NAMALWA (cell line): ENCODE results near the gene ARHGEF19.
"Not testable (repeated sequence)": the region's sequence is repeated elsewhere in the genome, so short reads cannot be mapped to it uniquely, and the experiment has no call there.

Experiments used
- DNase-seq: peaks from one replicate; pipeline ENCODE4 v3.0.0-alpha.2; 2015; ENCODE audit warnings: low spot score

ARHGEF19 gene

GRCh38 chr1:16212251-16212961, at the start of gene ARHGEF19:
Gene ARHGEF19, minus strand, starts transcription at chr1:16212652. Its CDS starts 3,598 bp downstream, at chr1:16209054.
- no peak for DNase-seq

- no peak for DNase-seq
These were observed 49.6 kb upstream of the ARHGEF19 start for GRCh38 chr1:16262067-16262466.

DNA sequence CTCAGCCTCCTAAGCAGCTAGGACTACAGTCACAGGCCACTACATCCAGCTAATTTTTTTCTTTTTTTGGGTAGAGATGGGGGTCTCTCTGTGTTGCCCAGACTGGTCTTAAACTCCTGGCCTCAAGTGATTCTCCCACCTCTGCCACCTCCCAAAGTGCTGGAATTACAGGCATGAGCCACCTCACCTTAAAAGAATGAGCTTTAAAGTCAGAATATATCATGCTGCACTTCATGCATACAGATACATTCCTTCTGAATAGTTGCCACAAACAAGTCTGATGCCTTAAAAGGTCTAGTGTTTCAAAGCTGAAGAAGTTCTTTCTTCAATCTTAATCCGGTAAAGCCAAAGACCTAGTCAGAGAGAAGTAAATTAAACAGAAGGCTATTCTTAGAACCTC, 48.4 kb upstream of the ARHGEF19 start:
- no peak for DNase-seq

DNA sequence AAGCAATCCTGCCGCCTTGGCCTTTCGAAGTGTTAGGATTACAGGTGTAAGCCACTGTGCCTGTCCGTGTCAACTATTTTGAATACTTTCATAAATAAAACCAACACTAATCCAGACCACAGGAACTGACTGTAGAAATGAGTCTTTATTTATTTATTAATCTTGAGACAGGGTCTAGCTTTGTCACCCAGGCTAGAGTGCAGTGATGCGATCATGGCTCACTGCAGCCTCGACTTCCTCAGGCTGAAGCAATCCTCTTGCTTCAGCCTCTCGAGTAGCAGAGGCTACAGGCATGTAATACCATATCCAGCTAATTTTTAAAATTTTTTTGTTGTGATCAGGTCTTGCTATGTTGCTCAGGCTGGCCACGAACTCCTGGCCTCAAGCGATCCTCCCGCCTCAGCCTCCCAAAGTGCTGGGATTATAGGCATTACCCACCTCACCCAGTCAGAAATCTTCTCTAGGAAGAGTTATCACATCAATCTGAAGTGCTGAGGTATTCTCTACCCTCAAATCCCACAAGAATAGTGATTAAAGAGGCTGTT, 46.2 kb upstream of the ARHGEF19 start:
- DNase-seq = no peak

GRCh38 chr1:16257968-16258367, 45.5 kb upstream of the ARHGEF19 start:
- DNase-seq = no peak

DNA sequence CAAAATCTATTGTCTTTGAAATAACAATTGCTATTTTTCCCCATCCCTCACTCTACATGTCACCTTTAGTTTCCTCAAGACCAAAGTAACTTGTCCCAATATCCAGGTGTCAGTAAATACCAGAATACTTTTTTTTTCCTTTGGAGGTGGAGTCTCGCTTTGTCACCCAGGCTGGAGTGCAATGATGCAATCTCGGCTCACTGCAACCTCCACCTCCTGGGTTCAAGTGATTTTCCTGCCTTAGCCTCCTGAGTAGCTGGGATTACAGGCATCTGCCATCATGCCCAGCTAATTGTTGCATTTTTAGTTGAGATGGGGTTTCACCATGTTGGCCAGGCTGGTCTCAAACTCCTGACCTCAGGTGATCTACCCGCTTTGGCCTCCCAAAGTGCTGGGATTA, 45.1 kb upstream of the ARHGEF19 start:
- not testable (repeated sequence) for DNase-seq

GRCh38 chr1:16256478-16256877, 44.0 kb upstream of the ARHGEF19 start:
- no peak for DNase-seq

DNA sequence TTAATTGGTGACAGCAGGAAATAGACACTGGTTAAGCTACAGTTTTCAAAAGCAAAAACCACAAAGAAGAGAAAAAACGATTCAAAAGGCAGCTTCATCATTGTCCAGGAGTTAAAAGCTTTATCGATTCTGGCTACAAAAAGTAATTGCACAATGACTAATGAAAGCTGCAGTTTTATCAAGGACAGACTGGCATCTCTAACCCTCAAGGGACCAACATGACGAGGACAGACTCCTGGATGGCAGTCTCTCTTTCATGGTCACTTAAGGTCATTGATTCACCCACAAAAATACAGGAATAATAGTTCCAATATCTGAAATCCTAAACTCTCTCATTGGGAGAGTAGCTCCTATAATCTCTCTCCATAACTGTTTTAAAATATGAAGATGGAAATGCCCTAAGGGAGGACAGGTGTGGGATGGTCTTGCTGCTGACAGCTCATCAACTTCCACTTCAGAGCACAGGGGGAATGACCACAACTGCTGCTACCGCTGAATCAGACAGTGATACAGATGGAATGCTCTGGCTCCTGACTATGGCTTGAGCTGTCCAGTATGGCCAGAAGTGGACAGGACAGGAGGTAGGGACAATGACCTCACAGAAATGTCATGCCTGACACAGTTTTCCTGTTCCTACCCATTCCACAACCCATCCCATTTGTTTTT, 41.9 kb upstream of the ARHGEF19 start:
- DNase-seq = no peak

DNA sequence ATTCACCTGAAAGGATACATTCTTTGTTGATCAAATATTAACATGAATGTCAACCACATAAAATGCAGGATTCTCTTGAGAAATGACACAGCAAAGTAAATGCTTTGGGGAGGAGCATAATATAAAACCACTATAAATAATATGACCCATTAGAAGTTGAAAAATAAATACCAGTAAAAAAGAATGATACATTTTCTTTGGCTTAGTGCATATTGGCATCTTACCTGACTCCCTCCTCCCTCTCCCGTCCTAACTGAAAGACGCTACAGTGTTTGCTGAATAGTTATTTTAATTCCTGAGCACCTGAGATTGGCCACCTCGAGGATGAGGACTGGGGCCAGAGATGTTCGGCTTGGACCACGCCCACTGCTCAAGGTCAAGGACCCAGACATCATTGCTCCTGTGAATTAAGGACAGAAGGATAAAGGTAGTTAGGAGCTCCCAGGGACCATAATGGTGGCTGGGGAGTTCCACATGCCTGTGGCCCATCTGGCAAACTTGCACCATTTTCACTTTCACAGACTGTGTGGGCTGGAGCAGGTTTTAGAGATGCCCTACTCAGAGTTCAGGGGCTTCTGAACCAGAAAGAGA, 41.0 kb upstream of the ARHGEF19 start:
- DNase-seq = no peak

DNA sequence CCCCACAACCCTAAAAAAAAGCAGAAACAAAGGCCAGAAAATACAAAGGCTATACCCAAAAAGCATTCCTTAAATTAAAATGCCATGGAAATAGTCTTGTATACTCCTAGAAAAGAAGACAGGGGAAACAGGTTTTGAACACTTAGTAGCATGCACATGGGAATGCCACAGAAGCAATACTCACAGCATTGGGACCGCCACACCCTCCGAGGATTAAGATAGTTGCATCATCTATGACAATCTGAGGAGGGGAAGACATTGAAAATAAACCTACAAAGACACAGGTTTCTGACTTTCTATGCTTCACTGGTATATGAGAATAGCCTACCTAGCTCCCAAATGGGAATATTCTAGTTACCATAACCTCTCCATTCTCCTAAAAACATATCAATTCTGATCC, 40.5 kb upstream of the ARHGEF19 start:
- DNase-seq = no peak

GRCh38 chr1:16251381-16251780, 38.9 kb upstream of the ARHGEF19 start:
- no peak for DNase-seq

DNA sequence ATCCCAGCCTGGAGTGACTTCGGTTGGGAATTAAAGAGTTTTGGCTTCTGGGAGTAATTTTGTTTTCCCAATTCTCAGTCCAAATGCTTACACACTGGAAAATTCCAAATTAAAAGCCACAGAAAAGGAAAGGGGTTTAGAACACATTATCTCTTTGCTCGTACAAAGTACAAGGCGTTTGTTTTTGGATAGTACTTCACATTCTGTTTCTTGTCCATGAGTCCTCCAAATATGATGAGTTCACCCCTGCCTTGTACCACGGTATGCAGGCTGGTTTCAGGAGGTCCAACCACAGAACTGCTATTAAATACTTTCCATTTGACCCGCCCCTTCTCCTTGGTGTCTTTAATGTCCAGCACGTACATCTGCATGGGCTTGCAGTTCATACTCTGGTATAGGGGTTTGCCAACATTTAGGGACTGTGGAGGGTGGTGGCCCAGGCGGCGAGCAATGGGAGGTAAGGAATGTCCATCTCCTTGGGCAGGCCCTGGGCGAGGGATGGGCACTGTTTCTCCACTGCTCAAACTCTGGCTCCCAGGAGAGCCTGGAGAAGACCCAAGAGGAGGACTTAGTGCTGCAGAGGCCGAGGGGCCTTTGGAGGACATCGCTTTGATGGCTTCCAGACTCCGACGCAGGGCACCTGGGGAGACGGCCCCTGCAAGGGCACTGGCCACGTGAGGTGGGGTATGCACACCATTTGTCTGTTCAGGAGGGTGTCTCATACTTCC, 38.2 kb upstream of the ARHGEF19 start:
- DNase-seq = no peak

GRCh38 chr1:16249596-16250241, 37.3 kb upstream of the ARHGEF19 start:
- peak; percentile 39 for DNase-seq

- peak; percentile 84 for DNase-seq
These were observed 36.4 kb upstream of the ARHGEF19 start for GRCh38 chr1:16248603-16249516.

DNA sequence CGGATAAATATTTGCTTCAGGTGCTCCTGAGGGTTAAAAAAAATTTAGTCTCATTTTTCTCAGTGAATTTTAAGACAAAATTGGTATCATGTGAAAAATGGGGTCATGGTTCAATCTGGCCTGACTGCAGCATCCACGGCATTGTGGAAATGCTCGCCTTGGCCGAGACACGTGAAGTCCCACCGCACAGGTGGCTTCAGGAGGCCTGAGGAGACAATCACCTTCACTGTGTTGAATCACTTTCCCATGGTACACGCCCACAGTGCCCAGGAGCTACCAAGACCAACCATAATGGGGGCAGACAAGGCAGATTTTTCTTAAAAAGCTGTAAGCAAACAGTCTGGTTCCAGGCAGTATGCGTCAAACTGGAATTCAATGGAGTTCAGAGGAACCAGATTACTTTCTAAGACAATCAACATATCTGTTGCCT, 35.6 kb upstream of the ARHGEF19 start:
- no peak for DNase-seq

GRCh38 chr1:16247441-16247840, 35.0 kb upstream of the ARHGEF19 start:
- no peak for DNase-seq

DNA sequence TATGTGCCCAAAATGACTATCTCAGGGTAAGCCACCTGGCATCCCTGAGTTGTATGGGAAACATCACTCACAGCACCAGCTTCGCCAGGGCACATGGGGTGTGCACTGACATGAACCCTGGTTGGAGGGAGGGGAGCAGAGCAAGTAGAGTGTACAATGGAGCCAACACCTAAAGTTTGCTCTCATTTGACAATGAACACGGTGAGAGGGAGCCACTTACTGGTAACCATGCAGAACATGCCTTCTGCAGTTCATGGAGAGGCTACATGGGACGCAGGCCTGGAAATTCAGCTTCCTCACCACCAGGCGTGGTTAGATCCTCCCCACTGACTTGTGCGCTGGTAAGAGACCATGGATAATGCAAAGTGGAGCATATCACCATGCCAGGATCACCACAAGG, 34.5 kb upstream of the ARHGEF19 start:
- DNase-seq = no peak

DNA sequence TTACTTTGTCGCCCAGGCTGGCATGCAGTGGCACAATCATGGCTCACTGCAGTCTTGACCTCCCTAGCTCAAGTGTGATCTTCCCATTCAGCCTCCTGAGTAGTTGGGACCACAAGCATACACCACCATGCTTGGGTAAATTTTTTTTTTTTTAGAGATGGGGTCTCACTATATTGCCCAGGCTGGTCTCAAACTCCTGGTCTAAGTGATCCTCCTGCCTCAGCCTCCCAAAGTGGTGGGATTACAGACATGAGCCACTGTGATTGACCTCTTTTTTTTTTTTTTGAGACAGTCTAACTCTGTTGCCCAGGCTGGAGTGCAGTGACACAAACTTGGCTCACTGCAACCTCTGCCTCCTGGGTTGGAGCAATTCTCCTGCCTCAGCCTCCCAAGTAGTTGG, 33.8 kb upstream of the ARHGEF19 start:
- not testable (repeated sequence) for DNase-seq

- no peak for DNase-seq
These were observed 33.2 kb upstream of the ARHGEF19 start for GRCh38 chr1:16245476-16246196.

DNA sequence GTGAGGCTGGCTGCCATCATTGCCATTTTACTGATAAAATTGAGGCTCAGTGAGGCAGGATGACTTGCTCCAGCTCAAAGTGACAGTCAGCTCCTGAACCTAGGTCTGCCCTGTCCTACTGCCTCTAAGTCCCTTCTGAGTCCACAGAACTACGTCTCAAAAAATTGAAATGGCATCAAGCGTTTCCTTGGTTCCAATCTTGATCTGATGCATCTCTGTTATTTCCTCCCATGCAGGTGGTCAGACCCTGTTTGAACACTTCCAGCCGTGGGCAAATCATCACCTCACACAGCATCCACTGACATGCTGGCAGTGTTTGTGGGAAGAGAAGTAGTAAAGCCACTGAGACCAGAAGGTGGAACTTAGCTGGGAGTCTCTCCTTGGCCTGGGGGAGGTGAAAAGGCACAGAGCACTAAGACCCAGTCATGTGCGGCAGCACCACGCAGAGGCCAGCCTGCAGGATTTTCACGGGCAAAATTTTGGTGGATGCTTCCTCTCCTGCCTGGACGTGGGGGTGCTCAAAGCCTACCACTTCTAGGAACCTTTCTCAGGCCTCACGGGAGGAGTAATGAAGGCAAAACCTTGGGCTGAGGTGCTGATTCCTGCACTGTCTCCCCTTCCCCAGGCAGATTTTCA, 32.3 kb upstream of the ARHGEF19 start:
- no peak for DNase-seq
